GM19351 (cell line): Measurements from ENCODE around the gene PI4KA.
"Not testable (repeated sequence)": the region's sequence is repeated elsewhere in the genome, so short reads cannot be mapped to it uniquely, and the experiment has no call there.

Experiments
- ATAC-seq: cut with Tn5 transposase; IDR thresholded peaks from one replicate; pipeline ENCODE4 v1.9.1; 2021; ENCODE audit warnings: mild to moderate bottlenecking, moderate library complexity; ENCODE audit not compliant: unreplicated experiment

PI4KA gene

DNA sequence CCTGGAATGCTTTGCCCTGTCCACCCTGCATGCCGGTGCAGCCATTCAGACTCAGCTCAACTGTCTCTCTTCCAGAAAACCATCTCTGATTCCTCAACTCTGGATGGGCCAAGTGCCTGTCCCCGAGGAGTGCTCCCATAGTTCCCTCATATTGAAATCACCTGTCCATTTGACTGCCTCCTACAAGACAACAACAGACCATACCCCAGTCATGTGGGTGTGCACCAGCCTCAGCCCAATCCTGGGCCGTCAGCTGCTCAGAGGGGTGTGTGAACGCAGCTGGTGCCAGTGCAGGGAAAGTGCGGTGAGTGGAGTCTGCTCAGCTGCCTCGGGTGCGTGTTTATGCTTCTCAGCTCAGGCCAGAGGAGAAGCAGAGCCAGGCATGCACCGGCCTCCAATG, 126.2 kb downstream of the PI4KA start:
- ATAC-seq, result not testable (repeated sequence)

DNA sequence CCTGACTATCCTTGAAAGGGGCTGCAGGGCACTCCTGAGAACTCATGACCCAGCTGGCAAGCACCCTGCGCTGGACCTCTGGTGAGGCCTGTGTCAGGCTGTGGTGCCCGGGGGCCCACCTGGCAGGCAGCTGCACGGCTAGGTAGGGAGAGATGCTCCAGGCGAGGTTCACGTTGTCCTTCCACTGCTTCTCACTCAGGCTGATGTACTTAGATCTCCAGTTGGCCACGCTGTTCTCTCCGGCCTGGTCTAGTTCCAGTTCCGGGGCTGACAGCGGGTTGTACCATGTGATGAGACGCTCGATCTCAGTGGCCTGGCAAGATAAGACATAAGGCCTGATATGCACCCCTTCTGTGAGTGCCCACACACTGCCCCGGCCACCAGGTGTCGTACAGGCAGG, 129.4 kb downstream of the PI4KA start:
- no peak for ATAC-seq

DNA sequence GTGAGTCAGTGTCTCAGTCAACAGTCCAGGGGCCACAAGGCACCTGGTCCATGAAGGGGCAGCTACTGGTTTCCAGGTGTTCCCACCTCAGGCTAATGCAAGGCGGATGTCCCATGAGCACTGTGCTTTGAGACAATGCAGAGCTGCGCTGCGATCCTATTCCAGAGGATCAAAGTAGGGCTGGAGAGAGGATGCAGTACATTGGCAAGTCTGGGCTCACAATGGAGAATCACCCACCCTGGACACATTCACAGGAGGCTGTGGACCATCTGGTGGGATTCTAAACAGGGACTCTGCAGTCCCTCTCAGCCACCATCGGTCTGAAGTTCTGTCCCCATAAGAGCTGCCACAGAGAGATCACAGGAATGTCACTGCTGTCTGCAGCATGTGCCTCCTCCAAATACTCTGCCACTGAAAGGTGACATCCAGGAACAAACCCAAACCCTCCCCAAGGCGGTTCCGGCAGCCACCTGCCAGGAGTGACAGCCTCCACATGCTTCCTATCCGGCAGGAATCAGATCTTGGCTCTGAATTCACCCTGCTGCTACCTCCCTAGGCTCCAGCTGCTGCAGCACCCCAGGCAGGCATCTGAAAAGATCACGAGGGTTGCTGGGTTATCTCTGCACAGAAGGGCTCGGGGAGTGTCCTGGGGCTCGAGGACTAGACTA, 130.0 kb downstream of the PI4KA start:
- no peak for ATAC-seq

DNA sequence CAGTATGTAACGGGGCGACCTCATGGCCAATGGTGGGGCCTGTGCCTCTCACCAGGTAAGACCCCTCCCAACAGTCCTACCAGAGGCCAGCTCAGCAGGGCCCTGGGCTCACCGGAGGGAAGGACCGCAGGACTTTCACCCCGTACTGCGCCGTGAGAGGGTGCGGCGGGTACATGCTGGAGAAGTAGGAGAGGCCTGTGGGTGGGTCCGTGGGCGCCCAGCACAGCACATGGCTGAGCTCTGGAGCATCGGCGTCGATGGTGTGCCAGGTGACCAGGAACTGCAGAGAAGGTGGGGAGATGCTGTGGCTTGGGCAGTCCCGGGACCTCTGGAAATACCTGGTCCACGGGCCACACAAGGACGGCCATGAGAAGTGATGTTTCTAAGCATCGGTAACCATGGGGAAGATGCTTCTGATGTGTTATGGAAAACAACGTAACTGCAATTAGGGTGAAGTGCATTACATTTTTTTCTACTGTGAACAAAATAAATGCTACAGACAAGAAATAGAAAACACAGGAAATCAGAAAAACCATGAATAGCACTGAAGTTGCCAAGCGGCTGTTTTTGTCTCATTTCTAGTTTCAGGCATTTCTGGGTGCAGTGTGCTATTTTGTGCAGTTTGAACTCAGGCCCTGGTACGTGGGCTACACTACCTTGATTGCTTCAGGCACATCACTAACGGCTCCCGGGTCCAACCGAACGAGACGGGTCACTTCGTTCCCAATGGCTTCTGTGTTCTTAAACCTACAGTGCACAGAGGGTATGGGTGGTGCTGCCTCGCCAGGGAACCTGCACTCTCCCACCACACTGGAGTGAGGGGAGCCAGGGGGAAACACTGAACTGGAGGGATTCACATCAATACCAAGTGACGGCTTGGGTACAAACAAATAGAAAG, 131.2 kb downstream of the PI4KA start:
- no peak for ATAC-seq

DNA sequence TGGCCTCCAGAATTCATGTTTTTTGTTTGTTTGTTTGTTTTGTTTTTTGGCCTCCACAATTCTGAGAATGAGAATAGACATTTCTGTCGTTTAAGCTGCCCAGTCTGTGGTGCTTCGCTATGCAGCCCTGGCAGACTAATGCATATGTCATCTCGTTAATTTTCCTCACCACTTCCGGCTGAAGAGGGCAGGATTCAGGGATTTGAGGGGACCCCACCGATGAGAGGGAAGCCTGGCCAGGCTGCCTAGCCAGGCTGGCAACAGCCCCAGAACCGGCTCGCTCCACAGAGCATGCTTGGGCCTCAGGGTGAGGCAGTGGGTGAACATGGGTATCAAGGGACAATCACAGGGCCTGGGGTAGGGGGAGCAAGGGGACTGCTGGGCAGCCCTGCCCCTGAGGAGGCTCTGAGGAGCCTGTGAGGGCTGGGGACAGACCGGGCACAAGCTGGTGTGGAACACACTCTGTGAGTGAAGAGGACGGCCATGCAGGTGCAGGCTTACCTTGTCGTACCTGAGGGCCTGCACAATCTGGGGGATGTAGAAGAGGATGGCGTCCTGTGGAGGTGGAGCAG, 132.5 kb downstream of the PI4KA start:
- ATAC-seq, result no peak

DNA sequence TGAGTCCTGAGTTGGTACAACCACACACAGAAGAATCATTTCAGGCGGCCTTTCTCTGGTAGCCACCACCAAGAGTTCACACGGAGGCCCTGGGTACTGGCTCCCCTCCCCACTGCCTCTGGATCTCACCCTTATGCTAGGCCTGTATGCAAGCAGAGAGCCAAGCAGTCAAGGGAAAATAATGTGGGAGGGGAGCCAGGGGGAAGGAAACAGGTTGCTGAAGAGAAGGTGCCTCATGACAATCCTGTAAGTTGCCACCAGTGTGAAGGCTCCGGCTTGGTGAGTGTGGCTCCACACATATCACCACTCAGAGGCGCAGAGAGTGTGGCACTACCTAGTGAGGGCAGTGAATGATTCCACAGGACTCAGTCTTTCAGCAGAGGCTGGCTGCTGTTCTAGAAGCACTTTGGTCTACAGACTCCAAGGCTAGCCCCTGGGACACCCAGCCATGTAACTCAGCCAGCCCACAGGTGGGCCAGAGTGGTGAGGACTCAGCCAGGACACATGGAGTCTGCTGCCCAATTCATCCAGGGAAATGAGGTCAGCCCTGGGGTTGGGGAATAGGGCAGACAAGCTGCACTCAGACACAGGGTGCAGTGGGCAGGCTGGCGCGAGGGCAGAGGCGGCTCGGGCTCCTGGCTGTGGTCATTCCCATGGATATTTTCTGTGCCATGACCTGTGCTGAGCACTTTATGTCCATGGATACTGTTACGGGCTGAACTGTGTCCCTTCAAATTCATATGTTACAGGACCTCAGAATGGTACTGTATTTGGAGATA, 133.7 kb downstream of the PI4KA start:
- no peak for ATAC-seq

DNA sequence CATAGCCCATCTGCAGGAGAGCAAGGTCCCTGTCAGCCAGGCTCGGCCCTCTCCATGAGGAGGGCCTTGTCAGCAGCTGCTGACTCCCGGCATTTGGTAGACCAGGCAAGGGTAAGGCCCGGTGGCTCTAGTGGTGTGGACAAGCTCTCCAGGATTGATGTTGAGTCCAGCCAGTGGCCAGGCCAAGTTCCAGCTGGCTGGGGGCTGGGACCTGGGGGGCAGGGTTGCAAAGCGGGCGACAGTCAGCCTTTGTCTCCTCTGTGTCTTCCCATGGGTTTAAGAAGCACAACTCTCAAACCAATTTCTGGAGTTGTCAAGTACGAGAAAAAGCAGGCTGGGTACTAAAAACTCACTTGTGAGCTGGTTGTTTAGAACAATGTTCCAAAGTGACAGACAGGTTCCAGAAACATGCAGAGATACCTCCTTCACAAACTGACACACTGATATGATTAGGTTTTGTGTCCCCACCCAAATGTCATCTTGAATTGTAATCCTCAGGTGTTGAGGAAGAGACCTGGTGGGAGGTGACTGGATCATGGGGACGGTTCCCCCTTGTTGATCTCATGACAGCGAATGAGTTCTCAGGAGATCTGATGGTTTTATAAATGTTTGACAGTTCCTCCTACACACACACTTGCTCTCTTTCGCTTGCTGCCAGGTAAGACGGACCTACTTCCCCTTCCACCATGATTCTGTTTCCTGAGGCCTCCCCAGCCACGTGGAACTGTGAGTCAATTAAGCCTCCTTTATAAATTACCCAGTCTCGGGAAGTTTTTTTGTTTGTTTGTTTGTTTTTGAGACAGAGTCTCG, 137.0 kb downstream of the PI4KA start:
- no peak for ATAC-seq

DNA sequence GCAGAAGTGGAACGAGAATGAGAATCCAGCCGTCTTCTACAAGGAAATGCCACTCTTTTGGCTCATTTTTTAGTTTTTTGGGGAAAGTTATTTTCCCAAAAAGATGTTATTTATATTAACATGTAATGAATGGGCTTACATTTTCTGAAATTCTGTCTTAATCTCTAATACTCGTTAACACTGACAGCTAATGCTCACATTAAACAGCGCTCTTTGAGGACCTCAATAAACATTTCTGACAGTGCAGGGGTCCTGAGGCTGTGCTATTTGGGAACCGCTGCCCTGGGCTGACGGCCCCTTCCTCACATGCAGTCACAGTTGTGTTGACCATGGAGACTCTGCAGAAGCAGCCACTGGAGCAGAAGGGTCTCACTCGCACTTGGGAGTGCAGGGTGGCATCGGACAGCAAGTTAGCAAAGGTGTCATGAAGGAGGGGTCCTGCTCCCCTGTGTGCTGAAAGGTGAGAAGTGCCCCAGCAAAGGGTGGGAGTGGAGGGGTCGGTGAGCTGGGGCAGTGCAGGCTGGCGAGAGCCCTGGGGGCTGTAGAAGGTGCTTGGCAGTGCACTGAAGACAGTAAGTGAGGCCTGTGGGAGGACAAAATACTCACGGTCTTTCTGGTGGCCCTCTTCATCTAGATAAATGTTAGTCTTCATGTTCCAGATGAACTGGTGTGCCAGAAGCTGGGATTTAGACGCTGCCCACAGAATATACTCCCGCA, 137.8 kb downstream of the PI4KA start:
- no peak for ATAC-seq

DNA sequence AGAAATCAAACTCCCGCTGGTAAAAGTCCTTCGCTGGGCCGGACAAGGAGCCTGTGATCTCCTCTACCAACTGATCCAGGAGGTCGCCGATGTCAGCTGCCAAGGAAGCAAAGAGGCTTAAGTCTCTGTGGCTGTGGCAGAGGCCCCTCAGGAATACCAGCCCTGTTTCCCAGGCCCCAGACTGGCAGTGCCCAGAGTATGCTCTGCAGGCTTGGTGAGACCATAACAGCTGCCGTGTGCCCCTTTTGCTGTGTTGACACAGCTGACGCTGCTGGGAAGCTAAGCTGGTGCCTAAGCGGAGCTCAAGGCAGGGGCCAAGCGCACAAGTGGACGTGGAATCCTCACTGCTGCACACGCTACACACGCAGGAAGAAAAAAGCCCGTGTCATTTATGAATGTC, 139.9 kb downstream of the PI4KA start:
- ATAC-seq, result not testable (repeated sequence)

DNA sequence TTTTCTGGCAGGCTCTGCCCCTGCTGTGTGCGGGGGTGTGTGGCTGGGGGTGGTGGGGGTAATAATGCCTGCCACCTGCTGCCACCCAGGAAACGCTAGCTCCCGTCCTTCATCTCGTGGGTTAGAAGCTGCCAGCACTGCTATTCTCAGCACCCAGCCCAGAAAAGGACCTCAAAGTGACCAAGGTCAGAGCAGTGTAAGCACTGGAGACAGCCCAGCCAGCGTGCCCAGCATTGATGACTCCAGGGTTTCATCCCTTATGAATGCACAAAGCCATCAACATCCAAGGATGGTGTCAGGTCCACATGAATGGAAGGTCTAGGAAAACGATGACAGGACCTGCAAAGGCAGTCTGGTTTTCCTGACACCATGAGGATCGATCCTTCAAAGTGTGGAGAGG, 140.6 kb downstream of the PI4KA start:
- ATAC-seq, result not testable (repeated sequence)

DNA sequence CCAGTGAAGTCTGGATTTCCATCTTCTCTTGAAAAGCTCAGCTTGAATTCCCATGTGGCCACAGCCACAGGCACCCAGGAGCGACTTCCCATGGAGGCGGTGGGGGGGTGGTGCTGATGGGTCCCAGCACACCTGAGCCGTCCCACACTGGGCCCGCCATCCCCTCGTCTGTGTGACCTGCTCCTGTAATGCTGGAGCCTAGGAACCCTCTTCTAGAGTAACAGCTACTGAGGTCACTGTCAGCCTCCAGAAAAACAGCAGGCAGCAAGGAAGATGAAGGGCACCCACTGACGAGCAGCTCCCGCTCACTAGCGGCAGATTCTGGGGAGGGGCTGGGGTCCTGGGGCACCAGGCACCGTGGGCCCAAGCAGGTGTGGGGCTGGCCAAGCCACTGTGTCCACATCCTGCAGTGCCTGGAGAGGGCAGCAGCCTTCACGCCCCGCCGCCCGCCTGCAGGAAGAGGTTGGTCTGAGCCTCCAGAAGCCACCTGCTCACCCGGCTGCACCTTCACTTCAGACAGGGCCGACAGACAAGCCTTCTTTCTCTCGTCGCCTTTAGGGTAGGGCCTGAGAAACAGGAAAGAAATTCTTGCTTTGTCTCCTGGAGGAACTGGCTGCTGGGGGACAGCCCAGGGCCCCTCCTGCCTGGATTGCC, 141.3 kb downstream of the PI4KA start:
- ATAC-seq, result not testable (repeated sequence)

DNA sequence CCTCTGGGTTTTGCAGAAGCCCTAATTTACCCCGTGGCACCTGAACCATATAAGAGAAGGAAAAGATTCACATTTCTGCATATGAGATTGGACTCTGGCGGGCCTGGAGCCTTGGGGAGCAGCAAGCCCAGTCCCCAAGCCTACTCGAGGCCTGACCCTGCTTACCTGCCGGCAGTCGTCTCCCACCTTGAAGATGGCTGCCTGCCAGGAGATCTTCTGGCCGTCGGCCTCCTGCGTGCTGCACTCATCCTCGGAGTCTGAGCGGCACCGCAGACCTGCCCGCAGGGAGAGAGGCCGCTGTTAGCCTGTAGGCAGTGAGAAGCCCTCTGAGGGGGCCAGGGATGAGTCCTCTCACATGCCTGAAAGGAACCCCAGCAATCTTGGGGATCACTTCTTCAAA, 145.5 kb downstream of the PI4KA start:
- not testable (repeated sequence) for ATAC-seq

DNA sequence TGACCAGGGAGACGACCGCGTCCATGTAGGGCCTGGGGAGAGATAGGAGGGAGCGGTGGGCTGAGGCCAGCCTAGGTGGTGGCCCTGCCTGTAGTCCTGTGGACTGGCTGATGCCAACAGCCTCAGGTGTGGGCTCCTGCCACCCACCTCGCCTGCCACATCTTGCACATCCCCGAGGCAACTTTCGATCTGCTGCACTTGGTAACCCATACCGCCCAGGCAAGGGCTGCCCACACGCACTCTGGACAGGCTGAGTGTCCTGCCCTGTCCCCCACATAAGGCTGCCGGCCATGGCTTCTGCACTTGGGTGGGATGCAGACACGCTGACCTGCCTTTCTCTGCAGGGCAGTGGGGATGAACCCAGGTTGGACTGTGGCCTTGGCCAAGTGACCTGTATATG, 148.6 kb downstream of the PI4KA start:
- not testable (repeated sequence) for ATAC-seq

DNA sequence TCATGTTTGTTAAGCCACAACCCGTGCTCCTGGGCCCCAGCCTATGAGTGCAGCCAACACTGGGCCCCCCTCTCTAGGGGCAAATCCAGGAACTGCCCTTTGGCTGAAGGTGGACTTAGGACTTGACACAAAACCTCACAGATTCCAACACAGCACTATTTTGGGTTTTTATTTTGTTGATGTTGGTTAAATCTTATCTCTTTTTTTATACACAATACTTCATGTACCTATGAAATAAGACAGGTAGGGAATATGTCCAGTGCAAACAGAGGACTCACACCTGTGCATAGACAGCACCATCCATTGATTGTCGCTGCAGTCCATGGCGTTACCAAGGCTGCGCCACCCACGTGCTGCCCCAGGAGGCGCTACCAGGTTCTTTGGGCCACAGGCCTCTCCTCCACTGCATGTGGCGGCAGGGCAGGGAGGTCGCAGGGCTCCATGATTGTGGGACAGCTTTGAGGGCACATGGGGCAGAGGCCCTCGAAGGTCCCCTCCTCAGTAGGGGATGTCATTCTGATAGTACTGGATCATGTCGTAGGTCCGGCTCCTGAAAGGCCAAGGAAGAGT, 151.0 kb downstream of the PI4KA start:
- not testable (repeated sequence) for ATAC-seq

DNA sequence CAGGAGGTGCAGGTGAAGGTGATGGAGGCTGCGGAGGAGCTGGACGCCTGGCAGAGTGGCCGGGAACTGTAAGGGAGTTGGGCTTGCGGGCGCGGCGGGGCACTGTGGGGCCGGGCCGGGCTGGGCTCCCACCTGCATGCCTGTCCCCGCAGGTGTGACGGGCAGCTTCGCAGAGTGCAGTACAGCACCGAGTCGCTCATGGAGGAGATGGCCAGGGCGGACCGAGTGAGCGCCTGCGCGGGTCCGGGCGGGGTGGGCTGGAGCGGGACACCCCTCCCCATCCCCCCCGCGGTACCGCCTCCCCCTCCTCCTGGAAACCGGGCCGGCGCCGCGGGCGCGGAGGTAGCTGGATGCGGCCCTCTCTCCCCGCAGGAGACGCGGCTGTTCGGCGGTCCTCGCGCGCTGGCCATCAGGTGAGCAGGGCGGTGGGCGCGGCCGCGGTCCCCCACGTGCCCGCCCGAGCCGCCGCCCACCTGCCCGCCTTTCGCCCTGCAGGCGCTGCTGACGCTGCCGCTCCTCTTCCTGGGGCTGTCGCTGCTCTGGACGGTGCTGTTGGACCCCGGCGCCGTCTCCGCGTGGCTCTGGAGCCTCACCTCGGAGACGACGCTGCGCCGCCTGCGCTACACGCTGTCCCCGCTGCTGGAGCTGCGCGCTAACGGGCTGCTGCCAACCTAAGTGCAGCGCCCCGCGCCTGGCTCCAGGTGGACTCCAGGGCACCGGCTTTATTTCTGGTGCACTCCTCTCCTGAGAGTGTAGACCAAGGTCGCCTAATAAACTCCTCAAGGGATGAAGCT, 154.6 kb downstream of the PI4KA start:
- ATAC-seq, result not testable (repeated sequence)

DNA sequence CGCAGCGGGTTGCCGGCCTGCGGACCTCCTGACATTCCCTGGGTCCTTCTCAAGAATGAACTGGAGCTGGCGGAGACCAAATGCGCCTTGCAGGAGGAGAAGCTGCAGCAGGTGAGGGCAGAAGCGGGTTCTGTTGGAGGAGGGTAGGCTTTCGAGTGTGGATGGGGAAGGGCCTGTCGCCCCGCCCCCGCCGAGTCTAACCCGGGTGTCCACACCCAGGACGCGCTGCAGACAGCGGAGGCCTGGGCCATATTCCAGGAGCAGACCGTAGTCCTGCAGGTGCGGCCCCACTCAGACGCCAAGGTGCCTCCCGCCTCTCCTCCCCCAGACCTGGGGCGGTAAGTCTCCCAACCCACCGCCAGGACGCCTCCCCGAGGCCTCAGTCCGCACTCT, 155.2 kb downstream of the PI4KA start:
- peak; percentile 15 for ATAC-seq

DNA sequence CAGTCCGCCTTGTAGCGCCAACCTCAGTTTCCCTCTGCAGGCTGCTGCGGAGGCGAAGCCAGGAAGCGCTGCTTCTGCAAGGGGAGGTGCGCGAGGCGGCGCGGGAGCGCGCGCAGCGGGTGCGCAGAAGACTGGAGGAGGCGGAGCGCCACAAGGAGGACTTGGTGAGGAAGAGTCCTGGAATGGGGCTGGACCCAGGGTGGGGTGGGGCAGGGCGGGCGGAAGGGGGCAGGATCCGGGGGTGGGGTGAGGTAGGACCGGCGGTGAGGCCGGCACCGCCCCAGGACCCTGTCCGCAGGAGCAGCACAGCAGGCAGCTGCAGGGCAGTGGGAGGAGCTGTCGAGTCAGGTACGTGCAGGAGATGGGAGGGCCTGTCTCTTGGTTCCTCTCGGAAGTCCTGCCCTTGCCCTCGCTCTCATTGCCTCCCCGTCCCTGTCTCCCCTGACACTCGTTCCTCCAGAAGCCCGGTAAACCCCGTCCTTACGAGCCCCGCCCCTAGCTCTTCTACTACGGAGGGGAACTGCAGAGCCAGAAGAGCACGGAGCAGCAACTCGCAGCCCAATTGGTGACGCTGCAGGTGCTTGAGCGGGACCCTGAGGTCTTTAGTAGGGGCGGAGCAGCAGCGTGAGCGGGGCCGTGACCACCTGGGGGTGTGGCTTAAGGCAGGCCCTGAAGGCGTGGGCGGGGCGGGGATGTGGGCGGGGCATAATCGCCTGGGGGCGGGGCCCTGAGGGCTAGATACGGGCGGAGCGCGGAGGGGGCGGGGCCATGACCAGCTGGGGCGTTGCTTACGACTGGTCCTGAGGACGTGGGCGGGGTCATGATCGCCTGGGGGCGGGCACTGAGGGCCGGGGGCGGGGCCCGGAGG, 155.8 kb downstream of the PI4KA start:
- ATAC-seq, result peak; percentile 72
